ENCODE measurements around the gene AP2A2. TPM values are rescaled to one million over a fixed set of nuclear protein-coding genes. Genes with fewer than 3 reads are reported as not detected.

AP2A2 gene
- total and polyA plus RNA-seq, 2 of the 4 experiments (the other 2 are of a cell fraction) = 19.9 to 49.0 TPM

GRCh38 chr11:888310-889212 is 37.1 kb upstream of the AP2A2 start:
- Histone ChIP-seq H2BK15ac (ENCODE audit: low read depth, low read length) (no peak overlapping the region), H2AK9ac (replicated peaks; ENCODE audit: low read depth, low read length, poor library complexity) (no peak overlapping the region), H3K14ac (replicated peaks; ENCODE audit: low read depth, low read length) (no peak overlapping the region), H4K5ac (ENCODE audit: low read depth, low read length) (no peak overlapping the region), H3K56ac (ENCODE audit: extremely low read depth, insufficient read depth, low read length) (no peak overlapping the region), H3K18ac (ENCODE audit: low read depth, low read length) (no peak overlapping the region), H3K27me3 (ENCODE audit: control insufficient read depth, insufficient read depth, low read length) (no peaks in the 10 kb centered on the region), H4K91ac (ENCODE audit: insufficient read depth, low read depth, low read length) (no peak overlapping the region), H2BK5ac (ENCODE audit: low read depth, low read length, poor library complexity, severe bottlenecking) (no peak overlapping the region), H2BK120ac (ENCODE audit: low read depth, low read length) (no peak overlapping the region), H3K9me3 (ENCODE audit: control insufficient read depth, insufficient read depth, low read length) (no peaks in the 10 kb centered on the region), H2AFZ (replicated peaks; ENCODE audit: low read length, poor library complexity) (no peak overlapping the region), H3K9ac (ENCODE audit: low read depth, low read length) (no peak overlapping the region), H3K4me3 (ENCODE audit: insufficient read depth, low read depth, low read length) (no peak overlapping the region), H3K4me2 (ENCODE audit: low read depth, low read length) (no peak overlapping the region), H4K8ac (ENCODE audit: low read depth in 2 of 2, low read length in 2 of 2) (no peak overlapping the region), H3K23ac (ENCODE audit: low read depth, low read length) (no peak overlapping the region), H3K9me1 (ENCODE audit: insufficient read depth, low read length) (no peaks in the 10 kb centered on the region), H3K27ac (ENCODE audit: insufficient read depth, low read length) (no peak overlapping the region), H3K4ac (ENCODE audit: low read depth, low read length) (no peak overlapping the region), H3K79me1 (ENCODE audit: low read depth in 1 of 2, low read length in 2 of 2) (no peaks in the 10 kb centered on the region), H3K36me3 (ENCODE audit: control insufficient read depth, insufficient read depth, low read length) (peaks cover 27% of the 10 kb centered on the region), H3K4me1 (ENCODE audit: control insufficient read depth, insufficient read depth, low read length) (peaks cover 2% of the 10 kb centered on the region; the same call in 1 of the 2 replicates), H2AK5ac (ENCODE audit: low read depth, low read length) (no peak overlapping the region), H4K20me1 (ENCODE audit: insufficient read depth, low read length) (no peaks in the 10 kb centered on the region; the same call in 1 of the 2 replicates), H2BK20ac (ENCODE audit: low read depth, low read length) (no peak overlapping the region)
- TF ChIP-seq MXI1 (IDR thresholded peaks at IDR 0.05; ENCODE audit: borderline replicate concordance, low read depth, low read length) = no peak
- no peak for DNase-seq
- no TSS peak for BruUV-seq (replicated peaks)
- dilution Hi-C loops (cut with HindIII; ENCODE audit: low sequenced_read_pairs, unreplicated experiment) = no loop called here
- in situ Hi-C loops (cut with MboI; ENCODE audit: low sequenced_read_pairs) = no loop called here
- 92% methylated on average over 42 of the region's 45 CpGs; no CpG with 5 or more reads in 1 of the 2 experiments for WGBS, 2 experiments (ENCODE audit: extremely low coverage in 2 of 2, insufficient read length in 1 of 2)
- ChIA-PET CTCF (no interaction called here), POLR2A (ENCODE audit: unreplicated experiment) (no interaction called here)
- no peak for ATAC-seq (ENCODE audit: low read depth)
- intact Hi-C loops (cut with micrococcal nuclease) = no loop called here

Data from IMR-90 (cell line).